K562 (cell line): ENCODE measurements around the gene MCC. TPM values are rescaled to one million over a fixed set of nuclear protein-coding genes. Genes with fewer than 3 reads are reported as not detected.

Source experiments
- ATAC-seq: fragments of 200-7000 bp; cut with Tn5 transposase; 3 replicates; pipeline ENCODE4 v1.9.1; 2020; ENCODE audit warnings: moderate library complexity
- BruUV-seq: library from RNA; stranded (reverse); fragments of 400-500 nt; replicated peaks from 2 replicates; lab custom pipeline; 2021; lab: Mats Ljungman, UMichigan
- CTCF ChIA-PET: fragments of 300-600 bp; formaldehyde crosslinking; extraction: SDS; loops from one replicate; lab custom pipeline; 2021; ENCODE audit warnings: low intra/inter-chr PET ratio; lab: Yijun Ruan, JAX
- POLR2A ChIA-PET: fragments of 300-600, 350-650 bp; sonication (Branson Sonifier 250); formaldehyde crosslinking; extraction: SDS; loops from one replicate; lab custom pipeline; 2021; ENCODE audit warnings: antibody characterized with exemption, inconsistent platforms; lab: Yijun Ruan, JAX
- DNase-seq, 4 experiments: peaks; one replicate each; pipeline versions ENCODE4 v3.0.0 to v3.0.0-alpha.2; 2011 to 2018; ENCODE audit warnings: low spot score in 3 of 4, mixed read lengths in 3 of 4; ENCODE audit errors: extremely low read depth in 1 of 4
- FAIRE-seq: peaks from 2 replicates; lab custom pipeline; 2011; peaks lifted over from hg19 to GRCh38; lab: Jason Lieb, UNC
- H2AFZ ChIP-seq: 2 replicates; pipeline ENCODE4 v1.6.0; 2011; ENCODE audit warnings: low read depth, low read length, control low read depth, inconsistent platforms
- H3K27ac ChIP-seq: fragments of 200-600 bp; 3 replicates; pipeline ENCODE4 v1.8.0; 2011; ENCODE audit warnings: low read depth, mild to moderate bottlenecking, control low read depth, inconsistent platforms, low read length, moderate library complexity, mixed read lengths; ENCODE audit errors: extremely low read depth
- H3K27me3 ChIP-seq, 2 experiments: fragments of 300-600 bp in 1 of 2; 2 replicates in 1 of 2; 3 replicates in 1 of 2; pipeline versions ENCODE4 v1.6.0 to v1.8.0; 2011; ENCODE audit warnings: inconsistent platforms in 2 of 2, low read length in 2 of 2, mild to moderate bottlenecking in 1 of 2, mixed read lengths in 1 of 2, moderate library complexity in 1 of 2; ENCODE audit not compliant: control insufficient read depth in 2 of 2, insufficient read depth in 2 of 2
- H3K36me3 ChIP-seq: fragments of 300-600 bp; 3 replicates; pipeline ENCODE4 v1.8.0; 2011; ENCODE audit warnings: mild to moderate bottlenecking, low read length, inconsistent platforms; ENCODE audit not compliant: control insufficient read depth, insufficient read depth
- H3K4me1 ChIP-seq, 2 experiments: fragments of 200-600 bp in 1 of 2; replicated peaks in 1 of 2; 2 replicates in 1 of 2; 3 replicates in 1 of 2; pipeline versions ENCODE4 v1.5.1 to v1.8.0; 2011; ENCODE audit warnings: inconsistent platforms in 2 of 2, low read length in 2 of 2, mild to moderate bottlenecking in 1 of 2, mixed read lengths in 1 of 2, moderate library complexity in 1 of 2; ENCODE audit not compliant: control insufficient read depth in 2 of 2, insufficient read depth in 2 of 2
- H3K4me2 ChIP-seq: 2 replicates; pipeline ENCODE4 v1.6.1; 2011; ENCODE audit warnings: low read length, control low read depth, inconsistent platforms, mixed read lengths; ENCODE audit not compliant: insufficient read depth
- H3K4me3 ChIP-seq: fragments of 200-600 bp; sonication (generic), shearing (Covaris generic); 2 replicates; pipeline ENCODE4 v1.5.1; 2016; ENCODE audit warnings: control low read depth, inconsistent platforms
- H3K79me2 ChIP-seq: fragments of 200-600 bp; 3 replicates; pipeline ENCODE4 v1.8.0; 2011; ENCODE audit warnings: low read length, inconsistent platforms; ENCODE audit not compliant: control insufficient read depth, insufficient read depth
- H3K9ac ChIP-seq, 2 experiments: 2 replicates each; pipeline versions ENCODE4 v1.6.0 to v1.6.1; 2011; ENCODE audit warnings: low read depth in 2 of 2, low read length in 2 of 2, control low read depth in 1 of 2, inconsistent platforms in 1 of 2, mild to moderate bottlenecking in 1 of 2, mixed read lengths in 1 of 2; ENCODE audit not compliant: insufficient read depth in 1 of 2
- H3K9me1 ChIP-seq: one replicate; pipeline ENCODE4 v1.6.0; 2011; ENCODE audit warnings: inconsistent platforms, mild to moderate bottlenecking, low read length, moderate library complexity; ENCODE audit not compliant: control insufficient read depth, insufficient read depth
- H3K9me3 ChIP-seq: replicated peaks from 2 replicates; pipeline ENCODE4 v1.5.1; 2011; ENCODE audit warnings: low read depth, low read length, inconsistent platforms; ENCODE audit not compliant: control insufficient read depth, insufficient read depth
- H4K20me1 ChIP-seq: replicated peaks from 2 replicates; pipeline ENCODE4 v1.6.1; 2011; ENCODE audit warnings: low read length, inconsistent platforms, mixed read lengths; ENCODE audit not compliant: control insufficient read depth, insufficient read depth
- CBFA2T3 ChIP-seq: fragments of 450-650 bp; IDR thresholded peaks from 2 replicates; pipeline ENCODE4 v1.6.1; 2017
- GABPB1 ChIP-seq: sonication (generic); formaldehyde crosslinking; IDR thresholded peaks from 2 replicates; pipeline ENCODE4 v1.8.0; 2022; ENCODE audit warnings: mild to moderate bottlenecking, missing genetic modification reagents
- HEY1 ChIP-seq: fragments of 250-450 bp; sonication (Bioruptor Pico); IDR thresholded peaks from 2 replicates; pipeline ENCODE4 v1.5.0; 2020; ENCODE audit warnings: mild to moderate bottlenecking, moderate library complexity, borderline replicate concordance
- KLF6 ChIP-seq: fragments of 250-450 bp; sonication (Bioruptor Pico); IDR thresholded peaks from 2 replicates; pipeline ENCODE4 v1.4.0; 2020; ENCODE audit warnings: mild to moderate bottlenecking, moderate library complexity, borderline replicate concordance
- RNF2 ChIP-seq: sonication (generic); IDR thresholded peaks from 2 replicates; pipeline ENCODE4 v1.6.1; 2016
- SOX6 ChIP-seq: fragments of 450-650 bp; IDR thresholded peaks from 2 replicates; pipeline ENCODE4 v1.6.1; 2014; ENCODE audit warnings: mild to moderate bottlenecking
- SRF ChIP-seq, 2 experiments: fragments of 250-450, 450-650 bp in 1 of 2; sonication (Bioruptor Pico) in 1 of 2; sonication (generic) in 1 of 2; formaldehyde crosslinking; IDR thresholded peaks; 2 replicates each; pipeline versions ENCODE4 v1.5.0 to v1.5.1; 2020 to 2022; ENCODE audit warnings: mild to moderate bottlenecking in 1 of 2, missing genetic modification reagents in 1 of 2
- TBL1XR1 ChIP-seq, 2 experiments: IDR thresholded peaks; 2 replicates each; pipeline ENCODE4 v1.6.1; 2012; ENCODE audit warnings: improper control_type of control experiment in 2 of 2, low read length in 2 of 2, mild to moderate bottlenecking in 1 of 2
- TCF3 ChIP-seq: sonication (generic); formaldehyde crosslinking; IDR thresholded peaks from 2 replicates; pipeline ENCODE4 v1.4.0; 2020; ENCODE audit warnings: mild to moderate bottlenecking, missing genetic modification reagents
- ZNF280B ChIP-seq: fragments of 250-450 bp; sonication (Bioruptor Pico); IDR thresholded peaks from 2 replicates; pipeline ENCODE4 v1.5.1; 2021; ENCODE audit warnings: mild to moderate bottlenecking
- WGBS: fragments of 100-300 bp; shearing (Covaris generic); methylation state at CpG from one replicate; pipeline ENCODE4 v1.1.6; 2016; ENCODE audit warnings: low coverage, mixed read lengths; ENCODE audit not compliant: insufficient coverage; ENCODE audit errors: missing lambda C conversion rate; 5-methylcytosine and 5-hydroxymethylcytosine counted together
- in situ Hi-C: fragments of 300-500 bp; cut with MboI; formaldehyde crosslinking; loops from 4 replicates; pipeline ENCODE4 v1.15.0; 2018; ENCODE audit warnings: inconsistent platforms, mixed read lengths
- intact Hi-C: fragments of 100-400 bp; cut with micrococcal nuclease; formaldehyde crosslinking; loops from 2 replicates; pipeline ENCODE4 v1.14.2; 2022
- polyA plus RNA-seq, 8 experiments: library from polyadenylated mRNA; depleted of rRNA in 4 of 8; stranded (reverse) in 5 of 8; unstranded in 3 of 8; fragments of >200 nt; fragmentation: Nextera tagmentation in 2 of 8; fragmentation: Illumina TruSeq in 1 of 8; extraction: Ambion mirVana in 2 of 8; extraction: Trizol in 1 of 8; gene quantifications; 2 replicates each; pipeline versions ENCODE4 v1.2.1 to v1.2.3, GENCODE V29; 2011 to 2014; ENCODE audit warnings: inconsistent platforms in 1 of 8, missing spikeins in 1 of 8
- total RNA-seq, 7 experiments: library from RNA; depleted of rRNA in 6 of 7; stranded (reverse); fragments of >200 nt in 6 of 7; fragmentation: Illumina TruSeq in 2 of 7; extraction: Trizol in 2 of 7; gene quantifications; 2 replicates each; pipeline versions ENCODE4 v1.2.1 to v1.2.3, GENCODE V29; 2011 to 2021; ENCODE audit warnings: low replicate concordance in 1 of 7

The MCC gene
- total and polyA plus RNA-seq, 9 of the 15 experiments (the other 6 are each of a cell fraction or from before 2014, with no cell fraction given) = 0.04 to 0.24 (median 0.06) TPM; not detected in 1

- Histone ChIP-seq H3K27me3 (peaks cover 23 to 27% of the 10 kb centered on the region in 2 experiments), H2AFZ (no peak overlapping the region), H3K4me2 (no peak overlapping the region), H3K4me3 (no peak overlapping the region), H3K79me2 (no peaks in the 10 kb centered on the region), H3K36me3 (no peaks in the 10 kb centered on the region), H4K20me1 (no peaks in the 10 kb centered on the region)
- BruUV-seq = no TSS peak
- POLR2A ChIA-PET = no interaction called here
- FAIRE-seq = no peak
- in situ Hi-C loops = no loop called here
- no peak for TF ChIP-seq HEY1
- TF ChIP-seq GABPB1 (CRISPR knock-in tag) = no peak
- no peak for TF ChIP-seq RNF2
- no peak for TF ChIP-seq KLF6 (CRISPR knock-in tag)
- TF ChIP-seq TBL1XR1 (IDR thresholded peaks at IDR 0.05; ENCODE audit: low read length in 2 of 2) = no peak
- TF ChIP-seq, all 486 proteins: peak for 0
- DNase-seq (no peak), ATAC-seq (no peak)
- intact Hi-C loops = no loop called here
- H3K4me1 ChIP-seq = no peaks in the 10 kb centered on the region
- no peak overlapping the region for H3K27ac ChIP-seq
- no peaks in the 10 kb centered on the region for H3K9me3 ChIP-seq
- CTCF ChIA-PET = no interaction called here
- no peaks in the 10 kb centered on the region for H3K9me1 ChIP-seq
- H3K9ac ChIP-seq = no peak overlapping the region
- 11% methylated on average over 3 of the region's 3 CpGs for WGBS
Observed at GRCh38 chr5:113112435-113112834, 375.8 kb downstream of the MCC start.

GRCh38 chr5:113110117-113110516 is 378.1 kb downstream of the MCC start:
- Histone ChIP-seq H3K4me2 (no peak overlapping the region), H3K9ac (no peak overlapping the region), H3K27me3 (peaks cover 13 to 17% of the 10 kb centered on the region in 2 experiments), H3K9me1 (no peaks in the 10 kb centered on the region), H3K4me3 (no peak overlapping the region), H2AFZ (no peak overlapping the region), H3K27ac (no peak overlapping the region), H3K9me3 (no peaks in the 10 kb centered on the region), H4K20me1 (no peaks in the 10 kb centered on the region), H3K79me2 (no peaks in the 10 kb centered on the region), H3K36me3 (no peaks in the 10 kb centered on the region), H3K4me1 (no peaks in the 10 kb centered on the region)
- FAIRE-seq (no peak), DNase-seq (no peak), ATAC-seq (peak; percentile 50; the same call in 2 of the 3 replicates)
- CTCF ChIA-PET = no interaction called here
- POLR2A ChIA-PET = no interaction called here
- 6% methylated on average over 6 of the region's 6 CpGs for WGBS
- intact Hi-C loops = no loop called here
- BruUV-seq = no TSS peak
- 0 out of 2 replicates have a peak, but pooled peaks have one; percentile 19 for TF ChIP-seq CBFA2T3
- TF ChIP-seq SOX6 = peak; percentile 57; the same call in 1 of the 2 replicates
- no peak for TF ChIP-seq ZNF280B (CRISPR knock-in tag)
- TF ChIP-seq SRF (CRISPR knock-in tag; IDR thresholded peaks at IDR 0.05) = no peak
- 0 out of 2 replicates have a peak, but pooled peaks have one; percentile 24 for TF ChIP-seq TCF3 (CRISPR knock-in tag)
- in situ Hi-C loops = no loop called here
